ENCODE measurements around the gene FAM135A.

DNA sequence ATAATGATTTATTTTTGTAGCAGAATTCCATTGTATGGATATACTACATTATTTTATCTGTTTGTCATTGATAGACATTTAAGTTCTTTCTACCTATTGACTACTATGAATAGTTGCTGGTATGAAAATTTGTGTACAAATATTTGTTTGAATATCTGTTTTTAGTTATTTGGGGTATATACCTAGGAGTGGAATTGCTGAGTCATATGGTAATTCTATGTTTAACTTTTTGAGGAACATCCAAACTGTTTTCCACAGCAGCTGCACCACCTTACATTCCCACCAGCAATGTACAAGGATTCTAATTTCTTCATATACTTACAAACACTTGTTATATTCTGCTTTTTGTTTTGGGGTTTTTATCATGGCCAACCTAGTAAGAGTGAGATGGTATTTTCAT, 97.3 kb downstream of the FAM135A start:
- TF ChIP-seq, protein P1, sequence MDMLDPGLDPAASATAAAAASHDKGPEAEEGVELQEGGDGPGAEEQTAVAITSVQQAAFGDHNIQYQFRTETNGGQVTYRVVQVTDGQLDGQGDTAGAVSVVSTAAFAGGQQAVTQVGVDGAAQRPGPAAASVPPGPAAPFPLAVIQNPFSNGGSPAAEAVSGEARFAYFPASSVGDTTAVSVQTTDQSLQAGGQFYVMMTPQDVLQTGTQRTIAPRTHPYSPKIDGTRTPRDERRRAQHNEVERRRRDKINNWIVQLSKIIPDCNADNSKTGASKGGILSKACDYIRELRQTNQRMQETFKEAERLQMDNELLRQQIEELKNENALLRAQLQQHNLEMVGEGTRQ (IDR thresholded peaks at IDR 0.05; ENCODE audit: low read depth, low read length) = no peak
- TF ChIP-seq, protein P1 (CRISPR knock-in tag; IDR thresholded peaks at IDR 0.05; ENCODE audit: borderline replicate concordance) = no peak
- TF ChIP-seq TAF1 (CRISPR knock-in tag; IDR thresholded peaks at IDR 0.05) (no peak), TCF12 (IDR thresholded peaks at IDR 0.05) (no peak), TCF12 (CRISPR knock-in tag; IDR thresholded peaks at IDR 0.05) (no peak), TAF15 (IDR thresholded peaks at IDR 0.05; ENCODE audit: low read depth, low read length, poor library complexity, severe bottlenecking) (no peak), PHF20 (CRISPR knock-in tag; IDR thresholded peaks at IDR 0.05) (no peak), SP1 (IDR thresholded peaks at IDR 0.05) (no peak), SP1 (CRISPR knock-in tag; IDR thresholded peaks at IDR 0.05) (no peak), ZFP62 (CRISPR knock-in tag; IDR thresholded peaks at IDR 0.05) (no peak), HMG20A (CRISPR knock-in tag; IDR thresholded peaks at IDR 0.05; ENCODE audit: borderline replicate concordance) (no peak), SRF (IDR thresholded peaks at IDR 0.05; ENCODE audit: low read depth, low read length) (no peak)
- TF ChIP-seq, protein P2, sequence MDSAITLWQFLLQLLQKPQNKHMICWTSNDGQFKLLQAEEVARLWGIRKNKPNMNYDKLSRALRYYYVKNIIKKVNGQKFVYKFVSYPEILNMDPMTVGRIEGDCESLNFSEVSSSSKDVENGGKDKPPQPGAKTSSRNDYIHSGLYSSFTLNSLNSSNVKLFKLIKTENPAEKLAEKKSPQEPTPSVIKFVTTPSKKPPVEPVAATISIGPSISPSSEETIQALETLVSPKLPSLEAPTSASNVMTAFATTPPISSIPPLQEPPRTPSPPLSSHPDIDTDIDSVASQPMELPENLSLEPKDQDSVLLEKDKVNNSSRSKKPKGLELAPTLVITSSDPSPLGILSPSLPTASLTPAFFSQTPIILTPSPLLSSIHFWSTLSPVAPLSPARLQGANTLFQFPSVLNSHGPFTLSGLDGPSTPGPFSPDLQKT (CRISPR knock-in tag; IDR thresholded peaks at IDR 0.05; ENCODE audit: borderline replicate concordance) = no peak
